GM18502 (cell line): ENCODE results near the gene CRYBG2.
A peak's percentile ranks its signal among the peaks of the same experiment; 100 is the strongest.
"Not testable (repeated sequence)": the region's sequence is repeated elsewhere in the genome, so short reads cannot be mapped to it uniquely, and the experiment has no call there.

Experiments
- ATAC-seq: cut with Tn5 transposase; IDR thresholded peaks from one replicate; pipeline ENCODE4 v1.9.1; 2021; ENCODE audit warnings: mild to moderate bottlenecking; ENCODE audit not compliant: unreplicated experiment, poor library complexity

The CRYBG2 gene

GRCh38 chr1:26324550-26324949 lies 29.4 kb downstream of the CRYBG2 start:
- no peak for ATAC-seq

- no peak for ATAC-seq
Observed at GRCh38 chr1:26323382-26323781, 30.5 kb downstream of the CRYBG2 start.

- no peak for ATAC-seq
Observed at GRCh38 chr1:26322042-26322331, 31.9 kb downstream of the CRYBG2 start.

- peak; percentile 50 for ATAC-seq
Observed at GRCh38 chr1:26321315-26322041, 32.5 kb downstream of the CRYBG2 start.

- ATAC-seq = no peak
Observed at GRCh38 chr1:26320896-26321295, 33.0 kb downstream of the CRYBG2 start.

- ATAC-seq = no peak
Observed at GRCh38 chr1:26318338-26319064, 35.4 kb downstream of the CRYBG2 start.

- peak; percentile 41 for ATAC-seq
Observed at GRCh38 chr1:26317612-26318337, 36.2 kb downstream of the CRYBG2 start, which contains the start of gene CD52. CD52 (plus strand) TSS chr1:26317958; CDS start chr1:26318018, 60 bp downstream.

GRCh38 chr1:26317146-26317545 lies 36.8 kb downstream of the CRYBG2 start:
- no peak for ATAC-seq

GRCh38 chr1:26315874-26316850 lies 37.8 kb downstream of the CRYBG2 start:
- ATAC-seq = no peak

GRCh38 chr1:26314501-26314900 lies 39.4 kb downstream of the CRYBG2 start:
- no peak for ATAC-seq

- ATAC-seq = not testable (repeated sequence)
Observed at GRCh38 chr1:26307966-26308899, 45.7 kb downstream of the CRYBG2 start.

GRCh38 chr1:26307363-26307781 lies 46.6 kb downstream of the CRYBG2 start:
- no peak for ATAC-seq

GRCh38 chr1:26306290-26307229 lies 47.4 kb downstream of the CRYBG2 start, which contains the start of gene UBXN11:
UBXN11 (minus strand) TSS chr1:26306636; CDS start chr1:26302883, 3,753 bp downstream.
- ATAC-seq = peak; percentile 98

- ATAC-seq = no peak
Observed at GRCh38 chr1:26305667-26306289, 48.2 kb downstream of the CRYBG2 start.

- ATAC-seq = no peak
Observed at GRCh38 chr1:26302733-26303405, 51.1 kb downstream of the CRYBG2 start.

- no peak for ATAC-seq
Observed at GRCh38 chr1:26300578-26301275, 53.2 kb downstream of the CRYBG2 start.
